KOPT-K1 (cell line): ENCODE results near the gene APEH.

Experiments
- H3K27ac ChIP-seq: fragments of 200-600 bp; sonication (generic); 2 replicates; pipeline ENCODE4 v1.5.1; 2016; ENCODE audit warnings: antibody characterized with exemption, mild to moderate bottlenecking, low read depth, low read length; ENCODE audit not compliant: poor library complexity, severe bottlenecking
- H3K36me3 ChIP-seq: fragments of 200-600 bp; sonication (generic); 2 replicates; pipeline ENCODE4 v1.5.1; 2017; ENCODE audit warnings: antibody characterized with exemption, mild to moderate bottlenecking, low read length, moderate library complexity; ENCODE audit not compliant: insufficient read depth
- H3K9me3 ChIP-seq: fragments of 200-600 bp; sonication (generic); 2 replicates; pipeline ENCODE4 v1.5.1; 2017; ENCODE audit warnings: antibody characterized with exemption, low read length, mild to moderate bottlenecking; ENCODE audit not compliant: insufficient read depth, poor library complexity, severe bottlenecking

APEH gene

GRCh38 chr3:49716691-49717210 lies 42.6 kb downstream of the APEH start:
- no peaks in the 10 kb centered on the region for H3K9me3 ChIP-seq
- peaks cover 65% of the 10 kb centered on the region for H3K36me3 ChIP-seq
- H3K27ac ChIP-seq = no peak overlapping the region

GRCh38 chr3:49717211-49717958 lies 43.2 kb downstream of the APEH start:
- no peak overlapping the region for H3K27ac ChIP-seq
- H3K36me3 ChIP-seq = peaks cover 71% of the 10 kb centered on the region
- no peaks in the 10 kb centered on the region for H3K9me3 ChIP-seq

- Histone ChIP-seq H3K36me3 (peaks cover 77% of the 10 kb centered on the region), H3K27ac (no peak overlapping the region), H3K9me3 (no peaks in the 10 kb centered on the region)
Observed at GRCh38 chr3:49717959-49718857, 44.1 kb downstream of the APEH start.

- H3K9me3 ChIP-seq = no peaks in the 10 kb centered on the region
- H3K27ac ChIP-seq = no peak overlapping the region
- peaks cover 77% of the 10 kb centered on the region for H3K36me3 ChIP-seq
Observed at GRCh38 chr3:49718858-49719213, 44.7 kb downstream of the APEH start.

GRCh38 chr3:49719214-49719884 lies 45.2 kb downstream of the APEH start, which contains the start of gene AMIGO3:
Gene AMIGO3 (minus strand): TSS chr3:49719684. CDS start chr3:49719465, 219 bp downstream.
- Histone ChIP-seq H3K9me3 (no peaks in the 10 kb centered on the region), H3K27ac (no peak within 1 kb of the TSS), H3K36me3 (peaks cover 77% of the 10 kb centered on the region)

- H3K36me3 ChIP-seq = peaks cover 80% of the 10 kb centered on the region
- H3K27ac ChIP-seq = no peak overlapping the region
- no peaks in the 10 kb centered on the region for H3K9me3 ChIP-seq
Observed at GRCh38 chr3:49720855-49721595, 46.9 kb downstream of the APEH start.

GRCh38 chr3:49721596-49721895 lies 47.4 kb downstream of the APEH start:
- Histone ChIP-seq H3K36me3 (peaks cover 80% of the 10 kb centered on the region), H3K27ac (no peak overlapping the region), H3K9me3 (no peaks in the 10 kb centered on the region)

- Histone ChIP-seq H3K27ac (no peak overlapping the region), H3K9me3 (no peaks in the 10 kb centered on the region), H3K36me3 (peaks cover 80% of the 10 kb centered on the region)
Observed at GRCh38 chr3:49721896-49722781, 48.0 kb downstream of the APEH start.

- H3K36me3 ChIP-seq = peaks cover 80% of the 10 kb centered on the region
- peak overlapping the region; percentile 79 for H3K27ac ChIP-seq
- no peaks in the 10 kb centered on the region for H3K9me3 ChIP-seq
Observed at GRCh38 chr3:49722896-49723295, 48.7 kb downstream of the APEH start.

- no peaks in the 10 kb centered on the region for H3K9me3 ChIP-seq
- H3K36me3 ChIP-seq = peaks cover 80% of the 10 kb centered on the region
- H3K27ac ChIP-seq = peak overlapping the region; percentile 79
Observed at GRCh38 chr3:49723296-49723627, 49.1 kb downstream of the APEH start.

GRCh38 chr3:49723628-49724551 lies 49.7 kb downstream of the APEH start, which contains the start of gene GMPPB:
Gene GMPPB (minus strand): TSS chr3:49723951. CDS start chr3:49723726, 225 bp downstream.
- H3K9me3 ChIP-seq = no peaks in the 10 kb centered on the region
- H3K27ac ChIP-seq = peak within 1 kb of the TSS; percentile 79
- H3K36me3 ChIP-seq = peaks cover 79% of the 10 kb centered on the region

GRCh38 chr3:49724586-49724985 lies 50.4 kb downstream of the APEH start:
- Histone ChIP-seq H3K27ac (peak overlapping the region; percentile 79), H3K36me3 (peaks cover 74% of the 10 kb centered on the region)

More at GRCh38 chr3:49724586-49724985, 50.4 kb downstream of the APEH start:
- no peaks in the 10 kb centered on the region for H3K9me3 ChIP-seq
